HG02642 (cell line): ENCODE measurements around the gene BCL2L13.
"Not testable (repeated sequence)": the region's sequence is repeated elsewhere in the genome, so short reads cannot be mapped to it uniquely, and the experiment has no call there.

Source experiments
- ATAC-seq: cut with Tn5 transposase; IDR thresholded peaks from one replicate; pipeline ENCODE4 v1.9.1; 2021; ENCODE audit warnings: mild to moderate bottlenecking; ENCODE audit not compliant: unreplicated experiment, poor library complexity

BCL2L13 gene

GRCh38 chr22:17748555-17749353, 110.2 kb downstream of the BCL2L13 start:
- ATAC-seq: no peak

GRCh38 chr22:17749605-17750395, 111.2 kb downstream of the BCL2L13 start:
- no peak for ATAC-seq

GRCh38 chr22:17751596-17751995, 113.0 kb downstream of the BCL2L13 start:
- no peak for ATAC-seq

- no peak for ATAC-seq
These were observed 114.9 kb downstream of the BCL2L13 start for GRCh38 chr22:17753401-17753989.

- no peak for ATAC-seq
These were observed 115.8 kb downstream of the BCL2L13 start for GRCh38 chr22:17754233-17754925.

- no peak for ATAC-seq
These were observed 122.6 kb downstream of the BCL2L13 start for GRCh38 chr22:17761138-17761488.

GRCh38 chr22:17763442-17763841, 124.9 kb downstream of the BCL2L13 start:
- ATAC-seq: not testable (repeated sequence)

- ATAC-seq: no peak
These were observed 125.5 kb downstream of the BCL2L13 start for GRCh38 chr22:17764036-17764435.

- not testable (repeated sequence) for ATAC-seq
These were observed 126.3 kb downstream of the BCL2L13 start for GRCh38 chr22:17764852-17765251.

- ATAC-seq: peak; percentile 74
These were observed 128.9 kb downstream of the BCL2L13 start for GRCh38 chr22:17767233-17768065.

- no peak for ATAC-seq
These were observed 130.6 kb downstream of the BCL2L13 start for GRCh38 chr22:17769013-17769715.

GRCh38 chr22:17769716-17770082, 131.1 kb downstream of the BCL2L13 start:
- no peak for ATAC-seq

GRCh38 chr22:17770180-17771077, 131.9 kb downstream of the BCL2L13 start:
- no peak for ATAC-seq

GRCh38 chr22:17772249-17772957, 133.8 kb downstream of the BCL2L13 start:
- no peak for ATAC-seq

GRCh38 chr22:17772958-17773605, 134.5 kb downstream of the BCL2L13 start:
- ATAC-seq: no peak

GRCh38 chr22:17773606-17774205, 135.1 kb downstream of the BCL2L13 start:
- peak; percentile 45 for ATAC-seq
